IPS-NIHi11 (cell line): ENCODE results near the gene MS4A10.

Experiments used
- DNase-seq: peaks from one replicate; pipeline ENCODE4 v3.0.0; 2012; ENCODE audit warnings: mixed read lengths, low spot score

Gene MS4A10

GRCh38 chr11:60825118-60825517 lies 40.0 kb downstream of the MS4A10 start:
- DNase-seq, result no peak

- DNase-seq, result no peak
Observed at GRCh38 chr11:60825790-60826189, 40.7 kb downstream of the MS4A10 start.

GRCh38 chr11:60830478-60831142 lies 45.5 kb downstream of the MS4A10 start:
- no peak for DNase-seq

- peak; percentile 84 for DNase-seq
Observed at GRCh38 chr11:60831143-60831500, 46.0 kb downstream of the MS4A10 start.

- DNase-seq, result no peak
Observed at GRCh38 chr11:60831501-60832079, 46.5 kb downstream of the MS4A10 start.

GRCh38 chr11:60834742-60835533 lies 49.8 kb downstream of the MS4A10 start:
- DNase-seq, result no peak

- no peak for DNase-seq
Observed at GRCh38 chr11:60835534-60835846, 50.4 kb downstream of the MS4A10 start.

DNA sequence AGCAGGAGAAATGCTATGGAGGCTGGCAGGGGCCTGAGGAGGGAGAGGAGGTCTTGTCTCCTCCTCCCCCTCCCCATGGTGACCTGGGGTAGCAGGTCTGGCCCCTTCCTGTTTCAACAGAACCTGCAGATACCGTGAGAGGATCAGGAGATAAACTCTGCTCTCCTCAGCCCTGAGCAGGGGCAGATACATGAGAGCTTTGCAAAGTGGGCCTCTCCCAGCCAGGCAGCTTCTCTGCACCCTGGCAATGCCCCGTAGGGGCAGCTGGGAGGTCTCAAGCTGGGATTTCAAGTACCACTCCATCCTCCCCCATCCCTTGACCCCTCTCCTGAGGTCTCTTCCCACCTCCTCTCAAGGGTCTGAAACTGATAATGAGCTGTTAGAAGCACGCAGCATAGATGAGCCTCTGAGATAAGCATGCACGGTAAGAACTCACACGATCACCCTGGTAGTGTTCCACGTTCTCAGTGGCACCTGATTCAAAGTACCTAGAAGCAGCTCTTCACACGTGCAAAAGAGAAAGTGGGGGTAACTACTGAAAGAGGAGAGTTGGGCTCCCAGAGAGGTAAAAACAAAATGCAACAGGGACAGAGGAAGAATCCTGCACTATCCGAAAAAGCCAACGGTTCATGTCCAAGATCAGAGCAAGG lies 51.9 kb downstream of the MS4A10 start:
- DNase-seq, result no peak

- DNase-seq, result peak; percentile 52
Observed at GRCh38 chr11:60838132-60838531, 53.0 kb downstream of the MS4A10 start.

GRCh38 chr11:60840470-60841430 lies 55.6 kb downstream of the MS4A10 start:
- no peak for DNase-seq

GRCh38 chr11:60841797-60842667 lies 56.9 kb downstream of the MS4A10 start, which contains the start of gene CCDC86:
CCDC86 (plus strand) TSS chr11:60842113; CDS start chr11:60842125, 12 bp downstream.
- peak; percentile 100 for DNase-seq

DNA sequence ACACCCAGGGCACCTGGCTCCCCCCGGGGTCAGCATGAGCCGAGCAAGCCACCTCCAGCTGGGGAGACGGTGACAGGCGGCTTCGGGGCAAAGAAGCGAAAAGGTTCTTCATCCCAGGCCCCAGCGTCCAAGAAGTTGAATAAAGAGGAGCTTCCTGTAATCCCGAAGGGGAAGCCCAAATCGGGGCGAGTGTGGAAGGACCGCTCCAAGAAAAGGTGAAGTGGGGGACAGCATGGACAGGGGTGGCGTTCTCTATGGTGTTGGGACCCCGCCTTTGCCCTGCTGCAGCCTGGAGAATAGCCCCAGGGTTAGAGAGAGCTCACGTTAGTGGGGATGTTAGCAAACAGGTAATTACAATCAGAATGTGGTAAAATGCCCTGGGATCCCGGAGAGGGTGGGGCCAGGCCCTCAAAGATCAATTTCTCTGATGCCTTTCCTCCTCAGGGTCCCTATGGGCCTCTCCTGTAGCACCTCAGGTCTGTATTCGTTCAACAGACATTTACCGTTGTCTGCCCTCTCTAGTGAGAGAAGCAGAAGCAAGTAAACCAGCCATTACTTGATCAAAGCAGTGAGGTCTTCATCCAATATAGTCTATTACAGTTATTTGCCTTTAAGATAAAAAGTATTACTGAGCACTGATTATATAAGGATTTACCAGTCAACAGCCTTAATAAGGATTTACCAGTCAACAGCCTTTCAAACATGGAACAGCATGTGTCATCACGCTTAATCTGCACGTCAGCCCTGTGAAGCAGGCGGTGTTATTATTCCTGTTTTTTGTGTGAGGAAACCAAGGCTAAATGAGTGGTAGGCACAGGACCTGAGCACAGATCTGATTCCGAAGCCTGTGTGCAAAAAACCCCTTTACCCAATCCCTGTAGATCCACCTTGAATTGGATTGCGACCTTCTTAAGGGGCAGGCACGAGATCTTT lies 57.8 kb downstream of the MS4A10 start:
- DNase-seq, result no peak

DNA sequence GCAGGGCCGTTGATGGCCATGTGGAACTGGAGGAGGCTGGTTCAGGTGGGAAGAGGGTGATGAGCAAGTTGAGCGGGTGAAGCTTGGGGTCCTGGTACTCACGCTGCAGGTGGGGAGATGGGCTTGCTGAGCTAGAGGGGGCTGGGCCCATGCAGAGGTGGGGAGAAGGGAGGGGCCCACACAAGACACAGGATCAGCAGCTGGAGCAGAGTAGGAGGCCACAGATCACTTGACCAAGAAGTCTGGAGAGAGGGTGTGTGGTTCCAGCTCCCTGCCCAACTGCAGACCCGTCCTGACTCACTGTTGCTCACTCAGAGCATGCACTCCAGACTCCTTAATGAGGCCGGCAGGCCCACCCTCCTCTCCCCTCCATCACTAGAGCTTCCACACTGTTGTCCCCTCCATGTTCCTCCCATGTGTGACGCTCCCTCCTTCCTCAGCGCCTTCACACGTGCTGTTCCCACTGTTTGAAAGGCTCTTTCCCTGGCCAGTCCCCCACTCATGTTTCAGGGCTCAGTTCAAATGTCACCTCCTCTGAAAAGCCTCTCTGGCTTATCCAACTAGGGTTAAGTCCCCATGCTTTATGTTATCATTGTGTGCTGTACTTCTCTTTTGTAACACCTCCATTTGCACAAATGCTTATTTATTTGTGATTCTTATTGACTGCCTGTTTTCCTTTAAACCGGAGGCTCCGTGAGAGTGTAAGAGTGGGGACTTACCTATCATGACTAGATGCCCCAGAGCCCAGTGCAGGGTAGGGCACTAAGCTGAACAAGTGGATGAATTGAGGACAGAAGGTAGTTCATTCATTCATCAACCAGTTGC lies 59.1 kb downstream of the MS4A10 start:
- no peak for DNase-seq

- no peak for DNase-seq
Observed at GRCh38 chr11:60844870-60845221, 59.7 kb downstream of the MS4A10 start.

- no peak for DNase-seq
Observed at GRCh38 chr11:60845338-60845737, 60.2 kb downstream of the MS4A10 start.

DNA sequence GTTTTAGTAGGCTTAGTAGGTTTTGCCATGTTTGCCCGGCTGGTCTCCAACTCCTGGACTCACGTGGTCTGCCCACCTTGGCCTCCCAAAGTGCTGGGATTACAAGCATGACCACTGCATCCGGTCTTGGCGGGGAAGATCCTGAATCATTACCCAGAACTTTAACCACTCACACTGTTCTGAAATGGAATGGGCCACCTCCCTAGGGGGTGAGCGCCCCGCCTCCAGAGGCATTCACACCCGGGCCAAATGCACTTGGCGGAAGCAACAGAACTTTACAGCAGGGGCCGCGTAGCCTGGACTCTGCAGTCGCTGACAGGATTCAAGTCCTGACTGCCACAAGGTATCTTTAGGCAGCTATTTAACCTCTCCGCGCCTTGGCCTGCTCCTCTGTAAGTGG lies 62.1 kb downstream of the MS4A10 start:
- no peak for DNase-seq

- DNase-seq, result no peak
Observed at GRCh38 chr11:60847896-60848295, 62.8 kb downstream of the MS4A10 start.

GRCh38 chr11:60848714-60849151 lies 63.6 kb downstream of the MS4A10 start:
- DNase-seq, result no peak
